ENCODE measurements around the gene NPW.

DNA sequence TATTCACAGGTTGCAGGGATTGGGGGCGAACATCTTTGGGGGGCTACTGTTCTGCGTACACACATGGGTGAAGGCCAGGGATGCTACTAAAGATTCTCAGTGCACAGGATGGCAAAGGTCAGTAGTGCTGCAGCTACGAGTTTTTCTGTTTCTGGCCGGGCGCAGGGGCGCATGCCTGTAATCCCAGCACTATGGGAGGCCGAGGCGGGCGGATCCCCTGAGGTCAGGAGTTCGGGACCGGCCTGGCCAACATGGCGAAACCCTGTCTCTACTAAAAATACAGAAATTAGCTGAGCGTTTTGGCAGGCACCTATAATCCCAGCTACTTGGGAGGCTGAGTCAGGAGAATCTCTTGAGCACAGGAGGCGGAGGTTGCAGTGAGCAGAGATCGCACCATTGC lies 6.1 kb upstream of the NPW start:
- TF ChIP-seq, protein P1, sequence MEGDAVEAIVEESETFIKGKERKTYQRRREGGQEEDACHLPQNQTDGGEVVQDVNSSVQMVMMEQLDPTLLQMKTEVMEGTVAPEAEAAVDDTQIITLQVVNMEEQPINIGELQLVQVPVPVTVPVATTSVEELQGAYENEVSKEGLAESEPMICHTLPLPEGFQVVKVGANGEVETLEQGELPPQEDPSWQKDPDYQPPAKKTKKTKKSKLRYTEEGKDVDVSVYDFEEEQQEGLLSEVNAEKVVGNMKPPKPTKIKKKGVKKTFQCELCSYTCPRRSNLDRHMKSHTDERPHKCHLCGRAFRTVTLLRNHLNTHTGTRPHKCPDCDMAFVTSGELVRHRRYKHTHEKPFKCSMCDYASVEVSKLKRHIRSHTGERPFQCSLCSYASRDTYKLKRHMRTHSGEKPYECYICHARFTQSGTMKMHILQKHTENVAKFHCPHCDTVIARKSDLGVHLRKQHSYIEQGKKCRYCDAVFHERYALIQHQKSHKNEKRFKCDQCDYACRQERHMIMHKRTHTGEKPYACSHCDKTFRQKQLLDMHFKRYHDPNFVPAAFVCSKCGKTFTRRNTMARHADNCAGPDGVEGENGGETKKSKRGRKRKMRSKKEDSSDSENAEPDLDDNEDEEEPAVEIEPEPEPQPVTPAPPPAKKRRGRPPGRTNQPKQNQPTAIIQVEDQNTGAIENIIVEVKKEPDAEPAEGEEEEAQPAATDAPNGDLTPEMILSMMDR (IDR thresholded peaks at IDR 0.05) = no peak
- TF ChIP-seq ZFX (IDR thresholded peaks at IDR 0.05; ENCODE audit: borderline replicate concordance) = no peak
